SK-N-SH treated with all-trans-retinoic acid at 6 μM for 48 hours (cell line): ENCODE data around the gene PPP1R14B.

ENCODE experiments used
- ATAC-seq: fragments of 200-7000 bp; cut with Tn5 transposase; 3 replicates; pipeline ENCODE4 v1.9.1; 2020; ENCODE audit warnings: mild to moderate bottlenecking, moderate library complexity
- ARNTL ChIP-seq: fragments of 450-650 bp; formaldehyde crosslinking; IDR thresholded peaks from 2 replicates; pipeline ENCODE4 v1.5.0; 2020; ENCODE audit warnings: low read depth, mild to moderate bottlenecking, moderate library complexity, borderline replicate concordance
- CSRNP3 ChIP-seq: fragments of 250-450 bp; sonication (Bioruptor Pico); IDR thresholded peaks from 2 replicates; pipeline ENCODE4 v1.5.1; 2021; ENCODE audit warnings: mild to moderate bottlenecking, moderate library complexity
- ESRRG ChIP-seq: fragments of 250-450 bp; sonication (Bioruptor Pico); IDR thresholded peaks from 2 replicates; pipeline ENCODE4 v1.6.1; 2021; ENCODE audit warnings: mild to moderate bottlenecking
- GLIS3 ChIP-seq: fragments of 250-450 bp; sonication (Bioruptor Pico); IDR thresholded peaks from 2 replicates; pipeline ENCODE4 v1.5.0; 2020; ENCODE audit warnings: mild to moderate bottlenecking, moderate library complexity
- ISL1 ChIP-seq: fragments of 250-450 bp; sonication (Bioruptor Pico); IDR thresholded peaks from 2 replicates; pipeline ENCODE4 v2.1.2; 2022; ENCODE audit warnings: mild to moderate bottlenecking, moderate library complexity
- OSR1 ChIP-seq: fragments of 250-450 bp; sonication (Bioruptor Pico); IDR thresholded peaks from 2 replicates; pipeline ENCODE4 v1.8.0; 2022; ENCODE audit warnings: moderate library complexity, mild to moderate bottlenecking, inconsistent platforms
- PATZ1 ChIP-seq: fragments of 250-450 bp; sonication (Bioruptor Pico); IDR thresholded peaks from 2 replicates; pipeline ENCODE4 v1.8.0; 2020; ENCODE audit warnings: mild to moderate bottlenecking, moderate library complexity, borderline replicate concordance
- POU6F1 ChIP-seq: fragments of 250-450 bp; sonication (Bioruptor Pico); IDR thresholded peaks from 2 replicates; pipeline ENCODE4 v1.8.0; 2021; ENCODE audit warnings: low read depth, mild to moderate bottlenecking, moderate library complexity, borderline replicate concordance
- PPARA ChIP-seq: fragments of 250-450 bp; sonication (Bioruptor Pico); IDR thresholded peaks from 2 replicates; pipeline ENCODE4 v1.5.0; 2020; ENCODE audit warnings: mild to moderate bottlenecking, borderline replicate concordance
- SNAI2 ChIP-seq: fragments of 250-450 bp; sonication (Bioruptor Pico); IDR thresholded peaks from 2 replicates; pipeline ENCODE4 v1.5.0; 2020; ENCODE audit warnings: mild to moderate bottlenecking, moderate library complexity
- TCF4 ChIP-seq: fragments of 250-450 bp; sonication (Bioruptor Pico); IDR thresholded peaks from 2 replicates; pipeline ENCODE4 v1.8.0; 2021; ENCODE audit warnings: mild to moderate bottlenecking, moderate library complexity, borderline replicate concordance
- TOX ChIP-seq: fragments of 250-450 bp; sonication (Bioruptor Pico); IDR thresholded peaks from 2 replicates; pipeline ENCODE4 v1.8.0; 2021; ENCODE audit warnings: mild to moderate bottlenecking, moderate library complexity, borderline replicate concordance
- TSHZ2 ChIP-seq: fragments of 250-450 bp; sonication (Bioruptor Pico); IDR thresholded peaks from 2 replicates; pipeline ENCODE4 v1.5.0; 2020; ENCODE audit warnings: mild to moderate bottlenecking, moderate library complexity
- ZC3H10 ChIP-seq: fragments of 250-450 bp; sonication (Bioruptor Pico); IDR thresholded peaks from 2 replicates; pipeline ENCODE4 v1.5.1; 2021; ENCODE audit warnings: mild to moderate bottlenecking, moderate library complexity
- ZFP30 ChIP-seq: fragments of 450-650 bp; formaldehyde crosslinking; IDR thresholded peaks from 2 replicates; pipeline ENCODE4 v1.5.0; 2022; ENCODE audit warnings: mild to moderate bottlenecking, moderate library complexity
- ZNF565 ChIP-seq: fragments of 450-650 bp; formaldehyde crosslinking; conservative IDR thresholded peaks from 2 replicates; pipeline ENCODE4 v1.5.0; 2020; ENCODE audit warnings: low read depth, mild to moderate bottlenecking, moderate library complexity
- ZNF70 ChIP-seq: fragments of 450-650 bp; formaldehyde crosslinking; IDR thresholded peaks from 2 replicates; pipeline ENCODE4 v1.5.0; 2020; ENCODE audit warnings: mild to moderate bottlenecking, moderate library complexity
- ZNF8 ChIP-seq: fragments of 450-650 bp; formaldehyde crosslinking; IDR thresholded peaks from 2 replicates; pipeline ENCODE4 v1.5.0; 2020; ENCODE audit warnings: mild to moderate bottlenecking, moderate library complexity

PPP1R14B gene

GRCh38 chr11:64245401-64245796 lies 1.3 kb downstream of the PPP1R14B start:
- no peak for ATAC-seq
- TF ChIP-seq PATZ1 (CRISPR knock-in tag) (peak; percentile 51; the same call in 1 of the 2 replicates), CSRNP3 (CRISPR knock-in tag) (no peak), ZNF565 (CRISPR knock-in tag) (no peak), ZNF8 (CRISPR knock-in tag) (no peak), ARNTL (CRISPR knock-in tag) (no peak), ZNF70 (CRISPR knock-in tag) (no peak)
- TF ChIP-seq, all 23 proteins: peak for 1

- no peak for ATAC-seq
- TF ChIP-seq TCF4 (CRISPR knock-in tag) (no peak), TOX (CRISPR knock-in tag) (no peak), ZFP30 (CRISPR knock-in tag) (no peak), OSR1 (CRISPR knock-in tag) (no peak), ZNF565 (CRISPR knock-in tag) (no peak), POU6F1 (CRISPR knock-in tag) (no peak), ZNF8 (CRISPR knock-in tag) (no peak), PATZ1 (CRISPR knock-in tag) (no peak), GLIS3 (no peak), ISL1 (CRISPR knock-in tag) (no peak), ESRRG (CRISPR knock-in tag) (no peak), ZC3H10 (no peak), SNAI2 (CRISPR knock-in tag) (no peak)
Measured at GRCh38 chr11:64244966-64245365, 1.8 kb downstream of the PPP1R14B start.

- no peak for ATAC-seq
- TF ChIP-seq PATZ1 (CRISPR knock-in tag): no peak
- TF ChIP-seq TSHZ2 (CRISPR knock-in tag): no peak
- TF ChIP-seq ISL1 (CRISPR knock-in tag): no peak
- no peak for TF ChIP-seq PPARA (CRISPR knock-in tag)
- TF ChIP-seq ESRRG (CRISPR knock-in tag): no peak
- TF ChIP-seq ZNF70 (CRISPR knock-in tag): no peak
- no peak for TF ChIP-seq ZC3H10
Measured at GRCh38 chr11:64244107-64244506, 2.6 kb downstream of the PPP1R14B start.
